HG03432 (cell line): ENCODE measurements around the gene MOB2.

Experiments used
- ATAC-seq: cut with Tn5 transposase; IDR thresholded peaks from one replicate; pipeline ENCODE4 v1.9.1; 2021; ENCODE audit warnings: mild to moderate bottlenecking, moderate library complexity; ENCODE audit not compliant: unreplicated experiment

MOB2 gene

DNA sequence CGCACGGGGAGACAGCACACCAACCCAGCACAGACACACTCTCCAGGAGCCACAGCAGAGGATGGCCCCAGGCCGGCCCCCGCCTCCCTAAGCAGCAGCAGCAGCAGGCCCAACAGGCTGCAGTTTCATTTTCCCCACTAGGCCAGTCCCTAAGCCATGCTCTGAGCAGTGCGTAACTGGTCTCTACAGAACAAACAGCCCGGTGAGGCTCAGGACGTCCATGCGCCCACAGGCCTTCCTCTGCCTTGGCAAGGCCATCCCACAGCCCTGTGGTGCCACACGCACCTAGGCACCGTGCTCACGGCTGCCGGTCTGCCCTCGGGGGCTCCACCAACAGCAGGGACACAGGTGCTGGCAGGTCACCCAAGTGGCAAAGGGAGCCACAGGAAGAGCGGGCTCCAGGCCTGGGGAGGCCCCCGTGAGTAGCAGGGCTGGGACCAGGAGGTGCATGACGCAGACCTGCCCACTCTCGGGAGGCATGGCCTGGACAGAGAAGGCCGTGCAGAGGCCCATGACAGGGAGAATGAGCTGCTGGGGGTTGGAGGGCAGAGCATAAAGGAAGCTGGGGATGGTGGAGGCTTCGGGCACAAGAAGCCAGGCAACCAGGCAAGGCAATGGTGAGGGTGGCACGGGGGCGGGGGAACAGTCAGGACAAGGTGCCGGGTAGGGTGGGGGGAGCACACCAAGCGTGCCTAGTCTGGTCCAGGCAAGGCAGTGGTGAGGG lies 1.4 kb upstream of the MOB2 start:
- no peak for ATAC-seq

DNA sequence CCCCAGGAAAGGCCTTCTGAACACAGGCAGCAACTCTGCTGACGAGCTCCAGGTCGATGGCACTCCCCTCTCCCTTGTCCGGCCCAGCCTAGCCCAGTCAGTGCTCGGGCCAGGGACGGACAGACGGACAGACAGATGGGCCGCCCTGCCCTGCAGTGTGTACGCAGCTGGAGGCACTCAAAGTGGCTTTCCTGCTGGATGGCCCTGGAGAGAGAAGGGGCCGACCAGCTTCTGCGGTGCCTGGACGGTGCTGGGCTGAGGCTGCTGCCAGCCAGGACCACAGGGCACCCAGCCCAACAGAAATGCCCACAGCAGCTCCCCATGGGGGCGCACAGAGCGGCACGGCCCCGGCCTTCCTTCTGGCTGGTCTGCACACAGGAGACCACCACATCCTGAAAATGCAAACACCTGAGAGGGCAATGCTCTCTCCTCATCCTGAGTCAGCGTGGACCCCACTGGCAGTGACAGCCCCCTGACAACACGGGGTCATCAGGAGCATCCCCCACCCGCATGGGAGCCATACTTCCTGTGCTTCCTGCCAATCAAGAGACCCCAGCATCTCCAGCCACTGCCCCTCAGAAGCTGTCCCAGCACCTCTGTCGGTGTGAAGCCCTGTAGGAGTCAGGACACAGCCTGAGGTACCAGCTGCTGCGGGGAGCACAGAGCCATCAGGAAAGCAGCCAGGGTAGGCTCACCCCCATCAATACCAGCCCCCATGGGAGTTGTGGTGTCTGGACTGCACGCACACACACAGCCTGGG lies 692 bp upstream of the MOB2 start:
- no peak for ATAC-seq

DNA sequence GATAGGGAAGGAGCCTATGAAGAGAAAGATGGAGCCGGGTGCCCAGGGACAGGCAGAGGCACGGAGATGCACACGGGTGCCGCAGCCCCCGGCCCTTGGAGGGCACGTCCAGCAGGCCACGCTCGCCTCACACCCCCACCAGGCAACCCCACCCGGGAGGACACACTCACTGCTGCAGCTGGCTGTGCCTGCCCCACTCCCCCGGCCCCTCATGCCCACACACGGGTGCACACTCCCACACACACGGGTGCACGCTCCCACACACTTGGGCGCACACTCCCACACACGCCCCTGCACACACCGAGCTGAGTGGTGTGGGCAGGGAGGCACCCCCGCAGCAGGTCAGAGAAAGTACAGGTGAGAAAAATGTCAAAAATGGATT lies 1.1 kb downstream of the MOB2 start:
- no peak for ATAC-seq

DNA sequence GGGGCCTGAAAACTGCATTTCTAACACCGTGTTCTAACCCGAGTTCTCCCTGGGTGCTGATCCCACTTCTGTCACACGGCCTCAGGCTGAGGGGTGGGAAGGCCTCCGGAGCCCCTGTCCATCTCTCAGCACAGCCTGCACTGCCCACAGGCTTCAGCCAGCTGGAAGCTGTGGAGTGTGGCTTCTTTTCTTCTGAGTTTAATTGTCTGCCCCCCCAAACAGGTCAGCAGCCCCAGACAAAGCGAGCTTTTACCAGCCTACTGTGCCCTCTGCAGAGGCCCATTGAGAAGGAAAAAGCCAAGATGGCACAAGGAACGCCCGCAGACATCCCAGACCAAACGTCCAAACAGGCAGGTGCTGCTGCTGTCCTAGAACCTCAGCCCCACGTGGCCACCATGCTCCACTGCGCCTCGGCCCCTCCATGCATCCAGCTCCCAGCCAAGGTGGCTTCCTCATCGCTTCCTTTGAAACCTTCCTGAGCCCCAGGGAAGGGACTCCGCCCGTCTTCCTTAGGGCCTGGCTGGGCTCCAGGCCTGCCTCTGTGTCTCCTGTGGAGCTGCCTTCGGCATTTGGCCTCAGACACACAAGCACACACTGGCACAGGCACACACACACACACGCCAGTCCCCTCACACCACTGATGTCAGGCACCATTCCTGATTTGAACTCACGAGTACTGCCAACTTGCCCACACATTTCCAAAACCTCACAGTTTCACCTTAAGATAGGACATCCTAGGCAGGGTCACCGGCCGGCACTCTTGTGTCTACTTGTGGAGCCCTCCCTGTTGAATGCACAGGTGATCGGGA lies 1.7 kb downstream of the MOB2 start:
- no peak for ATAC-seq

DNA sequence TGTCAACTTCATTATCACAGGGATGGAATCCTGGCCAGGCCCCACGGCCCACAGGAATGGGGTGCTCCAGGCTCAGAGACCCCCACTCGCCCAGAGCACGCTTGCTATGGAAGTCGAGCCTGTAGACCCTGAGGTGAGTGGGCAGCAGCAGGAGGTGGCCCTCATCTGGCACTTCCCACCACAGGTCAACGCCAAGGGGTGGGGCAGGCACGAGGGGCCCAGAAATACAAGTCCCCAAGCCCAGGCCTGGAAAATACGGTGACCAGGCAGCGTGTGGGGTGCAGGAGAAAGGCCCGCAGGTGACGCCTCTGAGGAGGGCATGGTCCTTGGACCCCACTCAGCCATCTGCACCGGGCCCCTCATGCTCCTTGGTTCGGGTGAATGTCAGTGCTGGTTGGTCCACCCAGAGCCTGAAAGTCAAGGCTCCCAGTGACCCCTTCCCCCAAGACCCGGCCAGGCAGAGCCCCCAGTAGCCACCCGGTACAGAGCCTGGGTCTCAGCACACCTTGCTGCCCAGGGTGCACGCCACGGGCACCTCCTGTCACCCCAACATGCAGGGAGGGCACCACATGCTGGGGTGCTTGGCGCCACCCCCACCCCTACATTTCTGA lies 2.4 kb downstream of the MOB2 start:
- no peak for ATAC-seq

DNA sequence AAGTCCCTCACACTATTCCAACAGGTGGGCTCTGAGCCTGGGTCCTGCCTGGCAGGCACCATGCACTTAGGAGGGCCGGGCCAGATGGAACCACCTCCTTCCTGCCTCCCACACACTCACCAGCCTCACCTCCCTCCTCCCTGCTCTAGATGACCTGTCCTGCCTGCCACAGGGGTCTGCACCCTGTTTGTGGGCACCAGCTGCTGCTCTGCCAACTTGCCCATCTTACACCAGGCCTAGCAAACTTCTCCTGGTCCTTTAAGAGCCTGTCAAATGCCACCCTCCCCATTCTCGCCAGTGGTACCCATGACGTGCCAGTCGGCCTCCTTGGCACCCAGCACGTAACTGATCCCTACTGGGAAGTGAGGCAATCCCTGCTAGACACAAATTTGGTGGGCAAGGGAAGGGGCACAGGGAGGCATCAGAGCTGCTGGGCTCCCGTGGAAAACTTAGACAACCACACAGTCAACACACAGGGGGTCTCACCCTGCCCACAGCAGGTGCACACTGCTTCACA lies 3.1 kb downstream of the MOB2 start:
- ATAC-seq, result no peak

DNA sequence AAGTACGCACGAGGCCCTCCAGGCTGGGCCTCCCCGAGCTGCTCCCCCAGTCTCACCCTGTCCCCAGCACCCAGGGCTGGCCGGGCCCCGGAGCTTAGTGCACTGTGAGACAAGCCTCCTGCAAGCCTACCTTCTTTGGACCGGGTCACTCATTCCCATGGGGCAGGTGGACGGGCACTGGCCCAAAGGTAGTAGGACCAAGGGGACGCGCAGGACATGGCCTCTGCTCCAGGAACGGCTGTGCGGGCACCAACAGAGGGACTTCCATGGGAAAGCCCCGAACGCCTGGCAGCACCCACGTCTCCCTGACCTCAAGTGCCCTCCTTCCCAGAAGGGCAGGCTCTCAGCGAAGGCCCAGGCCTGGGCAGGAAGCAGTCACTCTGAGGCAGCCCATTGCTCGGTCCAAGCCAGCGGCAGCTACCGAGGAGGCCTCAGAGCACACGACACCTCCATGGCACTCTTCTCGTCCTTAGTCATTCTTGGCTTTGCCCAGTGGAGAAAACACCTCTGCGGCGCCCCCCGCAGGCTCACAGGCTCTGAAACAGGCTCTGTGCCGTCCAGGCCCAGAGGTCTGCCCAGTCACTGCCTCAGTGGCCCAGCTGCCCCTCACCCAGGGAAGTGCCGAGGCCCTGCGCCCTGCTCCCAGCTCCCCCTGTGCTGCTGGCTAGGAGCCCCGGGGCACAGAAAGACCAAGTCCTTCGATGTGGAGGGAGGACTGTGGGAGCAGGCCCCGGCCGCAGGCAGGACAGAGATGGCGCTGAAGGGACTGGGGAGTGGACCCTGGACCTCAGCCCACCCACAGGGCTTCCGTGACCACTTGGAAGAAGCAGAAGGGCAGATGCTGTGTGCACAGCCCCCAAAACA lies 3.8 kb downstream of the MOB2 start:
- no peak for ATAC-seq

DNA sequence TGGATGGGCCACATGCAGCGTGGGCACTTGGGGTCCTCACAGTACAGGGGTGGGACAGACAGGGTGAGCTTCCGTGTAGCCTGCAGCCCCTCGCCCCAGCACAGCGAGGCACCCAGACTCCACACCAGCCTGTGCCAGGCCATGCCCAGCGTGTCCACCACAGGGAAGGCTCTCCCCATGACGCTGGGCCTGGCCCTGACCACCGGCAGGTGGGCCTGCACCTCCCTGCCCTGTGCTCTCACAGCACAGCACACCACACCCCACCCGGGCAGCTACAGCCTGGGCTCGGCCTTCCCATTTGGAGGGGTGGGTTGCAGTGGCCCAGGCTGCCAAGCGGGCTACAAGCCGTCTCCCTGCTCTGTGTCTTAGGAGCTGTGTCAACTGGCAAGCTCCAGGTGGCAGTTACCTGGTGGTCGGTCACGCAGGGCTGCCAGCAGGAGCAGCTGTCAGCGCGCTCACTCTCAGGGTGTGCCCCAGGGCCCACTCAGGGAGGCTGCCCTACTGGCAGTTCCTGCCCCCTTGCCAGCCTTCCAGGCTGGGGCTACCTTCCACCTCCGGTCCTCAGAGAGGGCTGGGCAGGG lies 4.6 kb downstream of the MOB2 start:
- no peak for ATAC-seq

DNA sequence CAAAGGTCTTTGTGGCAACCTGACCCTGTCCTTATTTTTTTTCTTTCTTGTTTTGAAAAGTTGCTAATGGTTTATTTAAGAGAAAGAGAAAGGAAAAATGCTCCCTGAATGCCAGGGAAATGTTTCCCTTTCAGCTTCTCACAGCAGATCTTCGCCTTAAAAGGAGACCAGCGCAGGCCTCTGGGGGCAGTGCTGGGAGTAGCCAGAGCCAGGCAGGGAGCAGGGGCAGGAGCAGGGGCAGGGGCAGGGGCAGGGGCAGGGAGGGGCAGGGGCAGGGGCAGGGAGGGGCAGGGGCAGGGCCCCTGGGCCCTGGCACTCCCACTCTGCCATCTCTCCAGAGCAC lies 5.1 kb downstream of the MOB2 start:
- no peak for ATAC-seq

DNA sequence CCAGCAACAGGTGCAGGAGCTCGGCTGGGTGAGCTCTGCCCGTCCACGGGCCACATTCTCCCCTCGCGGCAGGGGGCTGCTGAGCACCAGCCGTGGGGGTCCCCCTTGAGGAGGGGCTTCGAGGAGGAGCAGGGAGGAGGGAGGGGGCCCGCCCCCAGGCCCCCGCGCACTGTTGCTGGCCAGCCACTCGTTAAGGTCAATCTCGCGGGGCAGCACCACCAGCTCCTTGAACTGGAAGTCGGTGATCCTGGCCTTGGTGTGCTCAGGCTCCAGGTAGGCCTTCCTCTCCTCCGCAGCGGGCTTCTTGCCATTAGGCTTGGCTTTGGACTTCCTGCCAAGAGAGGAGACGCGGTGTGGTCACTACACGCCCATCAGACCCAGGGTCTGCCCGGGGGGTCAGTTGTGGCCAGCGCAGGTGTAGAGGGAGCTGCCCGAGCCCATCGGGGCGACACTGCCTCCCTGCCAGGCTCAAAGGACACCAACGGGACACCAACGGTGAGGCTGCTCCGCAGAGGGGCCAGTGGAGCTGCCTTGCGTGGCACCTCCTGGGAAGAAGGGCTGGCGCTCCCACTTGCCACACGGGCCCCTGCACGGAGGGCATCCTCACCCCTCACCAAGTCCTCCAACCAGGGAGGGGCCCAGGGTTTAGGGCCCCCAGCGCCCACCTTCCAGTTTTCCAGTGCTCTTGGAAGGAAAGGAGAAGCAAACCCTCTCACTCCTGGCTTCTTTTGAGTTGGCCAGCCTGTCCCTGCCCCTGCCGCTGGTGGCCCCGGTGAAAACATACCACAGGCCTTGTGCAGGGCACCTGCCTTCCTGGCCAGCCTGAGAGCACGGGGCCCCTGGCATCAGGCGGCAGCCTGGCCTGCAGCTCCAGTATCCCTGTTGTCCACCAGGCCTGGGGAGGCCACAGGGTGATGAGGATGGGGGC lies 5.8 kb downstream of the MOB2 start:
- no peak for ATAC-seq

DNA sequence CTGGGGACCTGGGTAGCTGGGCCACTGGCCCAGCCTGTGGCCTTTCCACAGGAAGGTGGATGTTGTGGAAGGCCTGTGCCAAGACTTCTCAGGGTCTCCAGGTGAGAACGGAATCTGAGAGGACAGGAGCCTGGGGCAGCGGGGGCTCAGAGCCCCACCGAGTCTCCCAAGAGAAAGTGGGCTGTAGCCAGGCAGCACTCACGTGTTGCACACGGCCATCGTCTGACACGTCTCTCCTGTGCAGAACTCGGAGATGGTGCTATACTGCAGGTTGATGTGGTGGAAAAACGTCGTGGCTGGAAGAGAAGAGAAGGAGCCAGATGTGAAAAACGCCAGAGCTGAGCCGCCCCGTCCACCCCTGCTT lies 6.4 kb downstream of the MOB2 start:
- ATAC-seq, result no peak

DNA sequence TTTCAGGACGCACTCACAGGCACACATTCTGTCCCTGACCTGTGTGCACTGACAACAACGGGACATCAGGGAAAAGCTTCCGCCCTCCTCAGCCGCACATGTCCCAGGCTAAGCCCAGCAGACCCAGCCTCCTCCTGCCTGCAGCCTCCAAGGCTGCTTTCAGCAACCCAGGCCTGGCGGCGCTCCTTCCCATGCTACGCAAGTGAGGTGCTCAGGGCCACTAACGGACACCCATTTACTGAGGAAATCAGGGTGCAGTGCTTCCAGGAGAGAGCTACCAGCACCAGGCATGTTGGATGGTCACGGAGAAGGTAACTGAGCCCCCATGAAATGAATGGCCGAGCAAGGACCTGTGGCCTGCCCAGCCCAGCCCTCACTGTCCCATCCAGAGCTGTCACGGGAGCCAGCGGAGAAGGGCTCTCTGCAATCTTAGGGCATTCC lies 6.9 kb downstream of the MOB2 start:
- ATAC-seq, result no peak

DNA sequence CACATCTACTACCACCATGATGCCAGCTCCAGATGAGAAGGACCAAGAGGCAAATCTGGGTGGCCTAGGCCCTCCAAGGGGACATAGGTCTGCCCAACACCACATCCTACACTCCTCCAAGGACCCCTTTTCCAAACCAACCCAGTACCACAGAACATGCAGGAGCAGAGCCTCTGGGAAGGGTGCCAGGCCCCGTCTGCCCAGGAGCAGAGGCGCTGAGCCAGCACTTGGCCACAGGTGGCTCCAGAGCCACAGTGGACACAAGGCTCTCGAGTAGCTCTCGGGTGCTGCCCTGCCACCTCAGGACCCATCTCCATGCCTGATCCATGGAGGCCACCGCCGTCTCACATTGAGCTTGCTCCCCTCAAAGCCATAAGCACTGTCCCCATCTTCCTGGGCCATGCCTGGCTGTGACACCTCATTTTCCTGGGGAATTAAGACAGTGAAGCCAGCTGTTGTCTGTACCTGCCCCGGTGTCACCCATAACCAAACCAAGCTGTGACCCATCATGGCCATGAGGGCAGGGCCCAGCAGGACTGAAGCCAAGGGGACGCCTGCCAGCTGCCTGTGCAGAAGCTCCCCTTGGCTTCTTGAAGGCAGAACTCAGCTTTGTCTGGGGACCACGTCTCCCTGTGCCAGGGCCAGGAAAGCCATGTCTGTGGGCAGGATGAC lies 7.4 kb downstream of the MOB2 start:
- ATAC-seq, result no peak

DNA sequence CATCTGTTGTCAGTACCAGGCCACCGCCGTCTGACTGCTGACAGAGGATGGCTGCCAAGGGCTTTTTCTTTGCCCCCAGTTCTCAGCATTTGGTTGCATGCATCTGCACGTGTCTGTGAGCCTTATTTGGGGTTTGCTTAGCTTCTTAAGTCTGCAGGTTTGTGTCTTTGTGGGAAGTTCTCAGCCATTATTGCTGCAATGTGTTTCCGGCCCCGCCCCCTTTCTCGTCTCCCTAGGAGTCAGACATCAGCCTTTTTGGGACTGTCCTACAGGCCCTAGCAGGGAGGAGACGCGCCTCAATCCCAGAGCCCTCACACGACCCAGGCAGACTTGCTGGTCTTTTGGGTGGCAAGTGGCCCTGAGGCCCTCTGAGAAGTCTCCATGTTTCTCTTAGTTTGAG lies 8.0 kb downstream of the MOB2 start:
- ATAC-seq, result no peak

DNA sequence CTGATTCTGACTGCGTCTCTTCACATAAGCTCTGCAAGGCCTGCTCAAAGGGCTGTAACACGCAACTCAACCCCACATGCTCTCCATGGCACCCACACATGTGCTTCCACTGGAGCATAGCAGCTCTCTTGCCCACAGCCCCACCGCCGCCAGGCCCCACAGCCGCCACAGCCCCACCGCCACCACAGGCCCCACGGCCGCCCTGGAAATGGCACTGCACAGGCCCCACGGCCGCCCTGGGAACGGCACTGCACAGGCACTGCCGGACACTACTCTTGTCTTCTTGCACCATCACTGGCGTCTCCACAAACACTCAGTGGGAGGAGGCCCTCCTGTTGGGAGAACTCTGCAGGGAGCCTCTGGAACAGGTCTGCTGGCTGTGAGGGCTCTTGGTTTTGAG lies 8.6 kb downstream of the MOB2 start:
- ATAC-seq, result no peak

DNA sequence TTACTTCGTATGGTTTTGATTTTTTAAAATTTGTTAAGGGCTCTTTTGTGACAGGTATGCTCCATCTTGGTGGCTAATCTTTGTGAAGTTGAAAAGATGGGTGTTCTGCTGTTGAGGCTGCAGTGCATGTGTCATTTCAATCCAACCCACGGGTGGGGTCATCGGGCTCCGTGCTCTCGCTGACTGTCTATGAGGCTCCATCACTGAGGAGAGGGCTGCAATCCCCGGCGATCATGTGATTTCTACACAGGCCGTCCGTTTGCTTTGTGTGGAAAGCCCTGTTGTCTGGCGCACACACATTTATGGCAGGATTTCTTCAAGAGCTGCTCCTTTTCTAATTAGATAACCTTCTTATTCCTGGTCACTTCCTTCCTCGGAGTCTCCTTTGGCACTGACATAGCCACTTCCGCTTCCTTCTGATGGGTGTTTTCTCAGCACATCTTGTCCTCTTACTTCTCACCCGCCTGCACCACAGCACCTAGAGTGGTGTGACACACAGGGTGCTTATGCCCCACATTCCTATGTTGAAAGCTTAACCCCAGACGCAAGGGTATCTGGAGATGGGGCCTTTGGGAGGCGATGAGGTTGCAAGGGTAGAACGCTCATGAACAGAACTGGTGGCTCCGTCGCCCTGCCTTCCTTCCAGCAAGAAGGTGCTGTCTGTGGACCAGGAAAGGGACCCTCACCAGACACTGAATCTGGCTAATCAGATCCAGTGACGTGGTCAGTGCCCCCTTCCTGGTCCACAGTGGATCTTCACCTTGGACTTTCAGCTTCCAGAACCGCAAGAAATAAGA lies 9.4 kb downstream of the MOB2 start:
- no peak for ATAC-seq

DNA sequence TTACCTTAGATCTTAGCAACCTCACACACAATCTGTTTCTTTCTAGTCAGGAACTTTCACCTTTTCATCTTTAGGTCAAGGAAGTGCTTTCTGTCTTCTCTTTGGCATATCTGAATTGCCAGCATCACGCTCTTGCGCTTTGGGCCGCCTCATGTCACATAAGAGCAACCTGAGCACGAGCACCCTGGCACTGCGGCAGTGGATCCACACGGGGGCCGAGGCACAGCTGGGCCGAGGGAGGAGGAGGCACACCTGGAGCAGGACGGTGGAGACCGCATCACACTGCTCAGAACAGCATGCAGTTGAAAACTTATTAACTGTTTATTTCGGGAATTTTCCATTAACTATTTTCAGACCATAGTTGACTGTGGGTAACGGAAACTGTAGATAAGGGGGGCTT lies 10.7 kb downstream of the MOB2 start:
- no peak for ATAC-seq

DNA sequence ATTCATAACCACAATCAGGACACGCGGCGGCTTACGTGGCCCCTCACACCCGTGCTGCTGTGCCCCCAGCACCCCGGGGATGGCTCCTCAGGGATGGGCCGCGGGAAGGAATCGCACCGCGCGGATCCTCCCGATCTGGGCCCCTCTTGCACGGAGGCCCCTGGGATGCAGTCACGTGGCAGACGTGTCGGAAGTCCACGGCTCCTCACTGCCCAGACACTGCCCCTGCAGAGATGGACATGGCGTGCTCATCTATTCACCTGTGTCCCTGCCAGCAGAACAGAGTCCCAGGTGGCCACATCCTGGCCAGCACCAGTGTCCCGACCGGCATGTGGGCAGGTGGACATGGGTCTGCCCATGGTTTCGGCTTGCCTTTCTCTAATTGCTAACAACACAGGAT lies 12.8 kb downstream of the MOB2 start:
- no peak for ATAC-seq
